ENCODE results near the gene DSP.

DNA sequence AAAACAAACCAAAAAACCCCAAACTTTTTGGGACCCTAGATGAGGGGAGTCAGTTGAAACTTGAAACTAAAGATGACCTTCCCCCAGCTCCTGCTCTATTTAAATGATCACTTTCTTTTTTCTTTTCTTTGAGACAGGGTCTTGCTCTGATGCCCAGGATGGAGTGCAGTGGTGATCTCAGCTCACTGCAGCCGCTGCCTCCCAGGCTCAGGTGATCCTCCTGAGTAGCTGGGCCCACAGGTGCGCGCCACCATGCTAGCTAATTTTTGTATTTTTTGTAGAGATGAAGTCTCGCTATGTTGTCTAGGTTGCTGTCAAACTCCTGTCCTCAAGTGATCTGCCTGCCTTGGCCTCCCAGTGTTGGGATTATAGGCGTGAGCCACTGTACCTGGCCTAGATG lies 7.3 kb upstream of the DSP start:
- TF ChIP-seq, protein P1, sequence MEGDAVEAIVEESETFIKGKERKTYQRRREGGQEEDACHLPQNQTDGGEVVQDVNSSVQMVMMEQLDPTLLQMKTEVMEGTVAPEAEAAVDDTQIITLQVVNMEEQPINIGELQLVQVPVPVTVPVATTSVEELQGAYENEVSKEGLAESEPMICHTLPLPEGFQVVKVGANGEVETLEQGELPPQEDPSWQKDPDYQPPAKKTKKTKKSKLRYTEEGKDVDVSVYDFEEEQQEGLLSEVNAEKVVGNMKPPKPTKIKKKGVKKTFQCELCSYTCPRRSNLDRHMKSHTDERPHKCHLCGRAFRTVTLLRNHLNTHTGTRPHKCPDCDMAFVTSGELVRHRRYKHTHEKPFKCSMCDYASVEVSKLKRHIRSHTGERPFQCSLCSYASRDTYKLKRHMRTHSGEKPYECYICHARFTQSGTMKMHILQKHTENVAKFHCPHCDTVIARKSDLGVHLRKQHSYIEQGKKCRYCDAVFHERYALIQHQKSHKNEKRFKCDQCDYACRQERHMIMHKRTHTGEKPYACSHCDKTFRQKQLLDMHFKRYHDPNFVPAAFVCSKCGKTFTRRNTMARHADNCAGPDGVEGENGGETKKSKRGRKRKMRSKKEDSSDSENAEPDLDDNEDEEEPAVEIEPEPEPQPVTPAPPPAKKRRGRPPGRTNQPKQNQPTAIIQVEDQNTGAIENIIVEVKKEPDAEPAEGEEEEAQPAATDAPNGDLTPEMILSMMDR (IDR thresholded peaks at IDR 0.05; ENCODE audit: low read depth, low read length, missing input control): no peak
- TF ChIP-seq, protein P2, sequence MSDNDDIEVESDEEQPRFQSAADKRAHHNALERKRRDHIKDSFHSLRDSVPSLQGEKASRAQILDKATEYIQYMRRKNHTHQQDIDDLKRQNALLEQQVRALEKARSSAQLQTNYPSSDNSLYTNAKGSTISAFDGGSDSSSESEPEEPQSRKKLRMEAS (IDR thresholded peaks at IDR 0.05): no peak
- no peak for TF ChIP-seq TAF1 (conservative IDR thresholded peaks at IDR 0.05)
- no peak for TF ChIP-seq NR2F2 (IDR thresholded peaks at IDR 0.05)
- TF ChIP-seq, protein P3, sequence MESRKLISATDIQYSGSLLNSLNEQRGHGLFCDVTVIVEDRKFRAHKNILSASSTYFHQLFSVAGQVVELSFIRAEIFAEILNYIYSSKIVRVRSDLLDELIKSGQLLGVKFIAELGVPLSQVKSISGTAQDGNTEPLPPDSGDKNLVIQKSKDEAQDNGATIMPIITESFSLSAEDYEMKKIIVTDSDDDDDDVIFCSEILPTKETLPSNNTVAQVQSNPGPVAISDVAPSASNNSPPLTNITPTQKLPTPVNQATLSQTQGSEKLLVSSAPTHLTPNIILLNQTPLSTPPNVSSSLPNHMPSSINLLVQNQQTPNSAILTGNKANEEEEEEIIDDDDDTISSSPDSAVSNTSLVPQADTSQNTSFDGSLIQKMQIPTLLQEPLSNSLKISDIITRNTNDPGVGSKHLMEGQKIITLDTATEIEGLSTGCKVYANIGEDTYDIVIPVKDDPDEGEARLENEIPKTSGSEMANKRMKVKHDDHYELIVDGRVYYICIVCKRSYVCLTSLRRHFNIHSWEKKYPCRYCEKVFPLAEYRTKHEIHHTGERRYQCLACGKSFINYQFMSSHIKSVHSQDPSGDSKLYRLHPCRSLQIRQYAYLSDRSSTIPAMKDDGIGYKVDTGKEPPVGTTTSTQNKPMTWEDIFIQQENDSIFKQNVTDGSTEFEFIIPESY (IDR thresholded peaks at IDR 0.05): no peak
- TF ChIP-seq RAD21 (IDR thresholded peaks at IDR 0.05): no peak
- TF ChIP-seq, protein P4, sequence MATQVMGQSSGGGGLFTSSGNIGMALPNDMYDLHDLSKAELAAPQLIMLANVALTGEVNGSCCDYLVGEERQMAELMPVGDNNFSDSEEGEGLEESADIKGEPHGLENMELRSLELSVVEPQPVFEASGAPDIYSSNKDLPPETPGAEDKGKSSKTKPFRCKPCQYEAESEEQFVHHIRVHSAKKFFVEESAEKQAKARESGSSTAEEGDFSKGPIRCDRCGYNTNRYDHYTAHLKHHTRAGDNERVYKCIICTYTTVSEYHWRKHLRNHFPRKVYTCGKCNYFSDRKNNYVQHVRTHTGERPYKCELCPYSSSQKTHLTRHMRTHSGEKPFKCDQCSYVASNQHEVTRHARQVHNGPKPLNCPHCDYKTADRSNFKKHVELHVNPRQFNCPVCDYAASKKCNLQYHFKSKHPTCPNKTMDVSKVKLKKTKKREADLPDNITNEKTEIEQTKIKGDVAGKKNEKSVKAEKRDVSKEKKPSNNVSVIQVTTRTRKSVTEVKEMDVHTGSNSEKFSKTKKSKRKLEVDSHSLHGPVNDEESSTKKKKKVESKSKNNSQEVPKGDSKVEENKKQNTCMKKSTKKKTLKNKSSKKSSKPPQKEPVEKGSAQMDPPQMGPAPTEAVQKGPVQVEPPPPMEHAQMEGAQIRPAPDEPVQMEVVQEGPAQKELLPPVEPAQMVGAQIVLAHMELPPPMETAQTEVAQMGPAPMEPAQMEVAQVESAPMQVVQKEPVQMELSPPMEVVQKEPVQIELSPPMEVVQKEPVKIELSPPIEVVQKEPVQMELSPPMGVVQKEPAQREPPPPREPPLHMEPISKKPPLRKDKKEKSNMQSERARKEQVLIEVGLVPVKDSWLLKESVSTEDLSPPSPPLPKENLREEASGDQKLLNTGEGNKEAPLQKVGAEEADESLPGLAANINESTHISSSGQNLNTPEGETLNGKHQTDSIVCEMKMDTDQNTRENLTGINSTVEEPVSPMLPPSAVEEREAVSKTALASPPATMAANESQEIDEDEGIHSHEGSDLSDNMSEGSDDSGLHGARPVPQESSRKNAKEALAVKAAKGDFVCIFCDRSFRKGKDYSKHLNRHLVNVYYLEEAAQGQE (IDR thresholded peaks at IDR 0.05): no peak
- TF ChIP-seq, protein P5, sequence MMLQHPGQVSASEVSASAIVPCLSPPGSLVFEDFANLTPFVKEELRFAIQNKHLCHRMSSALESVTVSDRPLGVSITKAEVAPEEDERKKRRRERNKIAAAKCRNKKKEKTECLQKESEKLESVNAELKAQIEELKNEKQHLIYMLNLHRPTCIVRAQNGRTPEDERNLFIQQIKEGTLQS (IDR thresholded peaks at IDR 0.05): no peak

Measured in liver (tissue), 3 donors.